ENCODE measurements around the gene MORC1.

Gene MORC1

GRCh38 chr3:109132801-109133473 lies 15.0 kb upstream of the MORC1 start:
- DNase-seq (ENCODE audit: extremely low read depth, insufficient read length), result no peak
- Histone ChIP-seq H3K27me3 (replicated peaks; ENCODE audit: control insufficient read depth, insufficient read depth, low read length) (no peaks in the 10 kb centered on the region), H3K4me3 (replicated peaks; ENCODE audit: low read depth, low read length) (no peak overlapping the region), H3K36me3 (ENCODE audit: control insufficient read depth, insufficient read depth, low read length) (no peaks in the 10 kb centered on the region)
- TF ChIP-seq CTCF (IDR thresholded peaks at IDR 0.05; ENCODE audit: insufficient read depth, low read length, poor library complexity, severe bottlenecking), result no peak

DNA sequence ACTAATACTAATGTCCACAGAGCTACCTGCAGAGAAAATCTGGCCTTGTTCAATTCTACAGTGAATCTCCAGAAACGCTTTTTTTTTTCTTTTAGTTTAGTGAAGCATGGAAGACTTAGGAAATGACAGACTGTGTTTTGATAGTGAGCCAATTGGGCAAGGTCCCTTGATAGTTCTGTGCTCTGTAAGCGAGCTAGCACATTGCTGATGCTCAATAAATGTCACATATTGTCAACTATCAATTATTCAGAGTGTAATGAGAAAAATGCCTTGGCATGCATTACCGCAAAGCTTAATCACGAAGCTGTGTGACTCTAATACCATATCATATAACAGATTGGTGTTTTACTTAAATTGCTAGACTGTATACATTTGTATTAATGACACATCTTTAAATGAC lies 13.3 kb upstream of the MORC1 start:
- no peak overlapping the region for H3K4me3 ChIP-seq (replicated peaks; ENCODE audit: low read depth, low read length)

DNA sequence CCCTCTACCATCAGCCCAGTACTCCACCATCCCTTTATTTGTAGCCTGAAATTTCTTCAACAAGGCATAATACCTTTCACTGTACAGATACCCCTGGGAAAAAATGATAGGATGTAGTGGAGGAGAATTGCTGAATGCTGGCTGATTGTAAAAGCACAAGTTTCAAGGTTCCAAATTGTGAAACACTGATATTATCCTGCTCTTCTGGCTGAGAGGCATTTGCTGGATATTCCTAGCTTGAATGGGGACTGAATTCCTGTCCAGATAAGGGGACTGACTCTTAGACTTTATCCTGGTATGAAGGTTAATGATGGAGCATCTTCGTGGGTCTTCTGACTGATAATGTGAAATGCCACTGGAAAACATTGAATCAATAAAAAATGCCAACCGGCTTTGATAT lies 9.6 kb upstream of the MORC1 start:
- TF ChIP-seq CTCF (IDR thresholded peaks at IDR 0.05; ENCODE audit: insufficient read depth, low read length, poor library complexity, severe bottlenecking), result no peak
- H3K27me3 ChIP-seq (replicated peaks; ENCODE audit: control insufficient read depth, insufficient read depth, low read length), result no peaks in the 10 kb centered on the region
- H3K4me3 ChIP-seq (replicated peaks; ENCODE audit: low read depth, low read length), result no peak overlapping the region
- DNase-seq (ENCODE audit: extremely low read depth, insufficient read length), result no peak
- H3K36me3 ChIP-seq (ENCODE audit: control insufficient read depth, insufficient read depth, low read length), result no peaks in the 10 kb centered on the region

More for the DNA sequence above, 13.3 kb upstream of the MORC1 start:
- DNase-seq (ENCODE audit: extremely low read depth, insufficient read length), result no peak
- Histone ChIP-seq H3K27me3 (replicated peaks; ENCODE audit: control insufficient read depth, insufficient read depth, low read length) (no peaks in the 10 kb centered on the region), H3K36me3 (ENCODE audit: control insufficient read depth, insufficient read depth, low read length) (no peaks in the 10 kb centered on the region)
- no peak for TF ChIP-seq CTCF (IDR thresholded peaks at IDR 0.05; ENCODE audit: insufficient read depth, low read length, poor library complexity, severe bottlenecking)

DNA sequence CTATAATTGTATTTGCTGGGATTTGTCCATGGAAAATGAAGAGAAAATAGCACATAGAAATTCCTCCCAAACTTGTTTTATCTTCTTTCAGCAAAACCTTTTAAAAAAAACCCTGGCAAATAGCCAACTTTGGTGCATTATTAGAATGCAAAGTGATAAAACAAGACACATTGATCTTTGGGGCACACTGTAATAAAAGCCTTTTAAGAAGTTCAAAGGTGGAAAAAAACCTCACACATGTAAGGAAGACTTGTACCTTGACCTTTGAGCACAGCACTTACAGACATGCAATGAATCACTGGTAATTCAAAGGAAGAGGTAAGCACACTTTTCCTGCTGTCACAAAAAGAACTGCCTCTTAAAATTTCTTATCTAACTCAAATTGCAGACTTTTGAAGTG lies 8.0 kb upstream of the MORC1 start:
- no peak for TF ChIP-seq CTCF (IDR thresholded peaks at IDR 0.05; ENCODE audit: insufficient read depth, low read length, poor library complexity, severe bottlenecking)
- DNase-seq (ENCODE audit: extremely low read depth, insufficient read length), result no peak
- Histone ChIP-seq H3K4me3 (replicated peaks; ENCODE audit: low read depth, low read length) (no peak overlapping the region), H3K36me3 (ENCODE audit: control insufficient read depth, insufficient read depth, low read length) (no peaks in the 10 kb centered on the region), H3K27me3 (replicated peaks; ENCODE audit: control insufficient read depth, insufficient read depth, low read length) (no peaks in the 10 kb centered on the region)

GRCh38 chr3:109122690-109123089 lies 4.8 kb upstream of the MORC1 start:
- DNase-seq (ENCODE audit: extremely low read depth, insufficient read length), result no peak
- Histone ChIP-seq H3K36me3 (ENCODE audit: control insufficient read depth, insufficient read depth, low read length) (no peaks in the 10 kb centered on the region), H3K4me3 (replicated peaks; ENCODE audit: low read depth, low read length) (no peak overlapping the region), H3K27me3 (replicated peaks; ENCODE audit: control insufficient read depth, insufficient read depth, low read length) (no peaks in the 10 kb centered on the region)
- TF ChIP-seq CTCF (IDR thresholded peaks at IDR 0.05; ENCODE audit: insufficient read depth, low read length, poor library complexity, severe bottlenecking), result no peak

GRCh38 chr3:109118584-109118983 lies 650 bp upstream of the MORC1 start:
- H3K36me3 ChIP-seq (ENCODE audit: control insufficient read depth, insufficient read depth, low read length), result no peaks in the 10 kb centered on the region
- no peak for TF ChIP-seq CTCF (IDR thresholded peaks at IDR 0.05; ENCODE audit: insufficient read depth, low read length, poor library complexity, severe bottlenecking)
- H3K27me3 ChIP-seq (replicated peaks; ENCODE audit: control insufficient read depth, insufficient read depth, low read length), result no peaks in the 10 kb centered on the region; the same call in 1 of the 2 replicates
- no peak overlapping the region for H3K4me3 ChIP-seq (replicated peaks; ENCODE audit: low read depth, low read length)
- no peak for DNase-seq (ENCODE audit: extremely low read depth, insufficient read length)

Measured in GM06990 (cell line).